Measurements from ENCODE around the gene RBP5.

The RBP5 gene

GRCh38 chr12:7112041-7112440, 16.6 kb downstream of the RBP5 start:
- peaks cover 6% of the 10 kb centered on the region for H3K9me3 Mint-ChIP-seq
- no peak overlapping the region for H3K4me3 Mint-ChIP-seq
- peaks cover 15% of the 10 kb centered on the region for H3K4me1 Mint-ChIP-seq
- peaks cover 12% of the 10 kb centered on the region for H3K36me3 Mint-ChIP-seq (ENCODE audit: low read depth)
- no peak for DNase-seq
- no peak for TF ChIP-seq CTCF (IDR thresholded peaks at IDR 0.05)
- no peak overlapping the region for H3K27ac Mint-ChIP-seq
- peaks cover 11% of the 10 kb centered on the region for H3K27me3 Mint-ChIP-seq (ENCODE audit: low read depth, poor library complexity)

- no peak for DNase-seq
- no peak for TF ChIP-seq CTCF (IDR thresholded peaks at IDR 0.05)
- Mint-ChIP-seq H3K27ac (no peak overlapping the region), H3K36me3 (ENCODE audit: low read depth) (peaks cover 23% of the 10 kb centered on the region), H3K4me3 (no peak overlapping the region), H3K4me1 (peaks cover 20% of the 10 kb centered on the region), H3K27me3 (ENCODE audit: low read depth, poor library complexity) (peaks cover 10% of the 10 kb centered on the region), H3K9me3 (peaks cover 19% of the 10 kb centered on the region)
These were observed 18.0 kb downstream of the RBP5 start for GRCh38 chr12:7110661-7111060.

GRCh38 chr12:7109572-7109920, 19.1 kb downstream of the RBP5 start:
- no peak for DNase-seq
- H3K4me3 Mint-ChIP-seq = peak overlapping the region; percentile 89
- peaks cover 26% of the 10 kb centered on the region for H3K36me3 Mint-ChIP-seq (ENCODE audit: low read depth)
- peaks cover 23% of the 10 kb centered on the region for H3K9me3 Mint-ChIP-seq
- H3K27ac Mint-ChIP-seq = no peak overlapping the region
- peaks cover 20% of the 10 kb centered on the region for H3K4me1 Mint-ChIP-seq
- TF ChIP-seq CTCF (IDR thresholded peaks at IDR 0.05) = no peak
- H3K27me3 Mint-ChIP-seq (ENCODE audit: low read depth, poor library complexity) = peaks cover 8% of the 10 kb centered on the region

- Mint-ChIP-seq H3K36me3 (ENCODE audit: low read depth) (peaks cover 28% of the 10 kb centered on the region), H3K27ac (peak within 1 kb of the TSS; percentile 97), H3K27me3 (ENCODE audit: low read depth, poor library complexity) (peaks cover 5% of the 10 kb centered on the region), H3K4me1 (peaks cover 20% of the 10 kb centered on the region), H3K4me3 (peak within 1 kb of the TSS; percentile 89), H3K9me3 (peaks cover 23% of the 10 kb centered on the region)
- DNase-seq = peak; percentile 95
- peak; percentile 92 for TF ChIP-seq CTCF (IDR thresholded peaks at IDR 0.05)
These were observed 19.7 kb downstream of the RBP5 start, which contains the start of gene C1RL for GRCh38 chr12:7108796-7109571. C1RL (minus strand) TSS chr12:7109214; CDS start chr12:7109180, 34 bp downstream.

- peaks cover 20% of the 10 kb centered on the region for H3K4me1 Mint-ChIP-seq
- TF ChIP-seq CTCF (IDR thresholded peaks at IDR 0.05) = no peak
- H3K27me3 Mint-ChIP-seq (ENCODE audit: low read depth, poor library complexity) = peaks cover 3% of the 10 kb centered on the region
- DNase-seq = peak; percentile 66
- peak overlapping the region; percentile 97 for H3K27ac Mint-ChIP-seq
- peaks cover 35% of the 10 kb centered on the region for H3K36me3 Mint-ChIP-seq (ENCODE audit: low read depth)
- H3K4me3 Mint-ChIP-seq = peak overlapping the region; percentile 89
- H3K9me3 Mint-ChIP-seq = peaks cover 23% of the 10 kb centered on the region
These were observed 20.5 kb downstream of the RBP5 start for GRCh38 chr12:7108003-7108795.
